ELF-1 (cell line): Measurements from ENCODE around the gene BRWD1.
A peak's percentile ranks its signal among the peaks of the same experiment; 100 is the strongest.

Experiments used
- DNase-seq: peaks from one replicate; pipeline ENCODE4 v3.0.0-alpha.2; 2016; ENCODE audit warnings: low read depth, low spot score

The BRWD1 gene

GRCh38 chr21:39327727-39328126 lies 14.3 kb upstream of the BRWD1 start:
- DNase-seq, result no peak

GRCh38 chr21:39326607-39327307 lies 13.3 kb upstream of the BRWD1 start:
- peak; percentile 26 for DNase-seq

GRCh38 chr21:39325458-39325857 lies 12.0 kb upstream of the BRWD1 start:
- no peak for DNase-seq

- DNase-seq, result peak; percentile 78
Observed at GRCh38 chr21:39321424-39321823, 8.0 kb upstream of the BRWD1 start.

GRCh38 chr21:39319814-39320332 lies 6.4 kb upstream of the BRWD1 start:
- no peak for DNase-seq

- DNase-seq, result no peak
Observed at GRCh38 chr21:39319251-39319756, 5.9 kb upstream of the BRWD1 start.

- no peak for DNase-seq
Observed at GRCh38 chr21:39318091-39318959, 4.9 kb upstream of the BRWD1 start.

- DNase-seq, result peak; percentile 49
Observed at GRCh38 chr21:39317134-39318090, 4.0 kb upstream of the BRWD1 start.

GRCh38 chr21:39316729-39317128 lies 3.3 kb upstream of the BRWD1 start:
- DNase-seq, result no peak

- DNase-seq, result no peak
Observed at GRCh38 chr21:39315603-39316445, 2.4 kb upstream of the BRWD1 start.

GRCh38 chr21:39314143-39315027 lies 953 bp upstream of the BRWD1 start:
- no peak for DNase-seq

- DNase-seq, result peak; percentile 30
Observed at GRCh38 chr21:39313042-39313570, 326 bp downstream of the BRWD1 start.

- DNase-seq, result peak; percentile 95
Observed at GRCh38 chr21:39312112-39313041, 1.1 kb downstream of the BRWD1 start.

GRCh38 chr21:39311164-39311563 lies 2.3 kb downstream of the BRWD1 start:
- DNase-seq, result no peak

- DNase-seq, result no peak
Observed at GRCh38 chr21:39307466-39307865, 6.0 kb downstream of the BRWD1 start.

- no peak for DNase-seq
Observed at GRCh38 chr21:39300587-39300986, 12.8 kb downstream of the BRWD1 start.

- DNase-seq, result no peak
Observed at GRCh38 chr21:39296891-39297290, 16.5 kb downstream of the BRWD1 start.

- no peak for DNase-seq
Observed at GRCh38 chr21:39288987-39289386, 24.4 kb downstream of the BRWD1 start.
